Esophagus muscularis mucosa (tissue), 4 donors: ENCODE results near the gene WDFY3. TPM values are rescaled to one million over a fixed set of nuclear protein-coding genes. Genes with fewer than 3 reads are reported as not detected.

Source experiments
- DNase-seq: peaks from one replicate; pipeline ENCODE4 v3.0.0-alpha.2; 2017; ENCODE audit errors: extremely low spot score
- H3K27ac ChIP-seq, 4 donors: fragments of 200-600 bp; sonication (generic); replicated peaks in 1 of 4; 1 replicate in 3 of 4; 2 replicates in 1 of 4; pipeline ENCODE4 v1.5.1; 2016 to 2019; ENCODE audit warnings: mild to moderate bottlenecking in 1 of 4
- H3K27me3 ChIP-seq, 4 donors: fragments of 200-600 bp; sonication (generic); one replicate each; pipeline versions ENCODE4 v1.5.1 to v1.6.0; 2016 to 2019
- H3K36me3 ChIP-seq, 4 donors: fragments of 200-600 bp; sonication (generic); one replicate each; pipeline ENCODE4 v1.5.1; 2016 to 2019
- H3K4me1 ChIP-seq, 4 donors: fragments of 200-600 bp; sonication (generic); one replicate each; pipeline ENCODE4 v1.5.1; 2016 to 2019
- H3K4me3 ChIP-seq, 4 donors: fragments of 200-600 bp; sonication (generic); 1 replicate in 2 of 4; 2 replicates in 2 of 4; pipeline ENCODE4 v1.5.1; 2016 to 2019; ENCODE audit warnings: mild to moderate bottlenecking in 4 of 4, moderate library complexity in 1 of 4
- H3K9me3 ChIP-seq, 4 donors: fragments of 200-600 bp; sonication (generic); 1 replicate in 3 of 4; 2 replicates in 1 of 4; pipeline ENCODE4 v1.5.1; 2016 to 2019
- EP300 ChIP-seq: sonication (generic); formaldehyde crosslinking; IDR thresholded peaks from one replicate; pipeline ENCODE4 v1.6.1; 2017; ENCODE audit warnings: antibody characterized with exemption
- POLR2A ChIP-seq: fragments of 450-650 bp; IDR thresholded peaks from one replicate; pipeline ENCODE4 v1.6.1; 2017; ENCODE audit warnings: antibody characterized with exemption, moderate library complexity, mild to moderate bottlenecking, low read depth
- POLR2AphosphoS5 ChIP-seq, 2 donors: sonication (generic); formaldehyde crosslinking; IDR thresholded peaks; one replicate each; pipeline ENCODE4 v1.6.1; 2017; ENCODE audit warnings: antibody characterized with exemption in 2 of 2
- WGBS: methylation state at CpG from one replicate; pipeline ENCODE4 v1.1.5; 2018; 5-methylcytosine and 5-hydroxymethylcytosine counted together
- intact Hi-C: fragments of 100-400 bp; cut with DNase I; formaldehyde crosslinking; loops from one replicate; pipeline ENCODE4 v1.15.1; 2023
- total RNA-seq, 4 donors: library from RNA; depleted of rRNA; stranded (reverse); fragments of >200 nt; gene quantifications; one replicate each; pipeline versions ENCODE4 v1.1.0 to v1.2.1, GENCODE V29; 2016
- TF ChIP-seq, protein P1 (sequence below), 3 experiments: fragments of 200-600 bp in 2 of 3; fragments of 450-650 bp in 1 of 3; sonication (generic) in 2 of 3; IDR thresholded peaks; one replicate each; pipeline ENCODE4 v1.5.1; 2017 to 2019; ENCODE audit warnings: antibody characterized with exemption in 3 of 3, mild to moderate bottlenecking in 2 of 3, moderate library complexity in 1 of 3

The WDFY3 gene
- total RNA-seq, 4 donors from 2014 or later: 73.1 to 103 (median 100.0) TPM

DNA sequence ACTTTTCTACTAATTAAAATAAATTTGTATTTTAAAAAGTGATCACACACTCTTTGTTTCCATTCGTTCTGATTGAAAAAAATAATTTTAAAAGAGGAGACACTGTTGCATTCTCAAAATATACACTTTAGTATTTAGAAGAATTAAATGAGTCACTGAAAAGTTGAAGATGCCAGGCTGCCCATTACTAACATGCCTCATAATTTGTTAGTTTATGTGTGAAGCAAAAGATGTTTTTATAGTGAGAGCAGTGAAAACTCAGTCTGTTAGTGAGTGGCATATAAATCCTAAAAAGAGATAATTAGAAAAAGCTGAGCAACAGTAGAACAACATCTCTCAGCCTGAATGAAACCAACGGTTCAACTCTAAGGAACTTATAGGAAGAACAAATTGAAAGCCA is 240.1 kb downstream of the WDFY3 start:
- WGBS: 83% methylated on average over 2 of the region's 2 CpGs
- no peaks in the 10 kb centered on the region for H3K9me3 ChIP-seq
- no peaks in the 10 kb centered on the region for H3K27me3 ChIP-seq
- intact Hi-C loops: no loop called here
- no peak overlapping the region for H3K4me3 ChIP-seq
- DNase-seq: no peak
- no peaks in the 10 kb centered on the region for H3K4me1 ChIP-seq
- H3K27ac ChIP-seq: no peak overlapping the region
- peaks cover 13 to 49% (median 22%) of the 10 kb centered on the region in 4 donors for H3K36me3 ChIP-seq
- TF ChIP-seq POLR2A: no peak
- no peak for TF ChIP-seq POLR2AphosphoS5 (IDR thresholded peaks at IDR 0.05)
- TF ChIP-seq EP300: no peak
- TF ChIP-seq, protein P1, sequence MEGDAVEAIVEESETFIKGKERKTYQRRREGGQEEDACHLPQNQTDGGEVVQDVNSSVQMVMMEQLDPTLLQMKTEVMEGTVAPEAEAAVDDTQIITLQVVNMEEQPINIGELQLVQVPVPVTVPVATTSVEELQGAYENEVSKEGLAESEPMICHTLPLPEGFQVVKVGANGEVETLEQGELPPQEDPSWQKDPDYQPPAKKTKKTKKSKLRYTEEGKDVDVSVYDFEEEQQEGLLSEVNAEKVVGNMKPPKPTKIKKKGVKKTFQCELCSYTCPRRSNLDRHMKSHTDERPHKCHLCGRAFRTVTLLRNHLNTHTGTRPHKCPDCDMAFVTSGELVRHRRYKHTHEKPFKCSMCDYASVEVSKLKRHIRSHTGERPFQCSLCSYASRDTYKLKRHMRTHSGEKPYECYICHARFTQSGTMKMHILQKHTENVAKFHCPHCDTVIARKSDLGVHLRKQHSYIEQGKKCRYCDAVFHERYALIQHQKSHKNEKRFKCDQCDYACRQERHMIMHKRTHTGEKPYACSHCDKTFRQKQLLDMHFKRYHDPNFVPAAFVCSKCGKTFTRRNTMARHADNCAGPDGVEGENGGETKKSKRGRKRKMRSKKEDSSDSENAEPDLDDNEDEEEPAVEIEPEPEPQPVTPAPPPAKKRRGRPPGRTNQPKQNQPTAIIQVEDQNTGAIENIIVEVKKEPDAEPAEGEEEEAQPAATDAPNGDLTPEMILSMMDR (IDR thresholded peaks at IDR 0.05): no peak

DNA sequence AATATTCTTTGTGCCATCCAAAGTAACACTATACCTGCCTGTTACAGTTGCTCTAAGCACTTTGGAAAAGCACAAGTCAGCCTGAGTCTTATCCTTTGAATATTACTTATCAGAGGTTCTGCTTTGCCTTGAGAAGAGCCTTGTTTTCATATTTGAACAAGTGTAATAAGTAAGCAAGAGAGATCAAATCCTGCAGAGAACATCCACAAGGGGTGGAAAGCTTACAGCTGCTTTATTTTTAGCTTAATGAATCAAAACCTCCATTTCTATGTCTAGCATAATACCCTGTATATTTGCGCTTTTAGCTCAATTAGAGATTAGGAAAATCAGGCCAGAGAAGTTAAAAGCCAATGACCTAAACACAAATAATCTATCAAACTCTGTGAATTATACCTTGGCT is 243.8 kb downstream of the WDFY3 start:
- H3K4me1 ChIP-seq: no peaks in the 10 kb centered on the region
- TF ChIP-seq EP300 (no peak), POLR2AphosphoS5 (IDR thresholded peaks at IDR 0.05) (no peak), POLR2A (no peak)
- TF ChIP-seq, protein P1 (IDR thresholded peaks at IDR 0.05): no peak
- peaks cover 23 to 72% (median 38%) of the 10 kb centered on the region in 4 donors for H3K36me3 ChIP-seq
- DNase-seq: no peak
- no peaks in the 10 kb centered on the region for H3K27me3 ChIP-seq
- no peaks in the 10 kb centered on the region for H3K9me3 ChIP-seq
- H3K4me3 ChIP-seq: no peak overlapping the region
- WGBS: 88% methylated on average over 1 of the region's 1 CpG
- no peak overlapping the region for H3K27ac ChIP-seq
- intact Hi-C loops: no loop called here

DNA sequence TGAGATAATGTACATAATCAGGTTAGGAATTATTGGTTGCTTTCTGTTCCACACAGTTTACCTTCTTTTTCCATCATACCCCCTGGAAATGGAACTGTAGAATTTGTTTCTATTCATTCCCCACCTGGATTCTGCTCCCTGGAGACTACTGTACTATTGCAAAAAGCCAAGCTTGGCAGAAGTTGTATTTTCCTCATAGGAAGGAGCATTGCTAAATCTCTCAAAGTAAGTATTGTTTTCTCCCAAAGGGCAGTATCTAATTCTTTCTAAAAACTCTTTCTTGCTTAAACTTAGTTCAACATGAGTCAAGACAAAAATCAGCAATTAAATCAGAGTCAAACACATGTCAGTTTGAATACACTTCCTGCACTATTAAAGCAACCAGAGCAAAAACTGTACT is 247.4 kb downstream of the WDFY3 start:
- TF ChIP-seq POLR2A (no peak), EP300 (no peak), POLR2AphosphoS5 (IDR thresholded peaks at IDR 0.05) (no peak)
- TF ChIP-seq, protein P1 (IDR thresholded peaks at IDR 0.05): no peak
- Histone ChIP-seq H3K36me3 (peaks cover 41 to 96% (median 64%) of the 10 kb centered on the region in 4 donors), H3K27ac (no peak overlapping the region), H3K4me1 (no peaks in the 10 kb centered on the region), H3K27me3 (no peaks in the 10 kb centered on the region), H3K9me3 (no peaks in the 10 kb centered on the region), H3K4me3 (no peak overlapping the region)
- no peak for DNase-seq
- intact Hi-C loops: no loop called here

DNA sequence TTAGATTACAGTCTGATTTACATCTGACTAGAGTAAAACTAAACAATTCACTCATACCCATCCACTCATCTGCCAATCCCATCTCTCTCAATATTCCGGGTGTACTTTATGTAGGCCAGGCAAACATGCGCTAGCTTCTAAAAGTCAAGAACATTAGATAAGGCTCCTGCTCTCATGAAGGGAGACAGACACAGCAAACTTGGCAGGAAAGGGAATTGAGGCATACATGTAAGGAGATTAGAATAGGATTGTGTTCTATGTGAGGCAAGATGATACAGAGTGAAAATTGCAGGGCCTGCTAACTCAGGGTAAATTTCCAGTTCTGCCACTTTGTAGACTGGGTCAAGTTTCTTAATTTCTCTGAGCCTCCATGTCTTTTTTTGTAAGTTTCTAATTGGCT is 247.8 kb downstream of the WDFY3 start:
- WGBS: 92% methylated on average over 2 of the region's 2 CpGs
- Histone ChIP-seq H3K27ac (no peak overlapping the region), H3K9me3 (no peaks in the 10 kb centered on the region), H3K4me3 (no peak overlapping the region), H3K36me3 (peaks cover 43 to 96% (median 64%) of the 10 kb centered on the region in 4 donors), H3K27me3 (no peaks in the 10 kb centered on the region), H3K4me1 (no peaks in the 10 kb centered on the region)
- TF ChIP-seq POLR2A (no peak), POLR2AphosphoS5 (IDR thresholded peaks at IDR 0.05) (no peak), EP300 (no peak)
- TF ChIP-seq, protein P1 (IDR thresholded peaks at IDR 0.05): no peak
- DNase-seq: no peak
- intact Hi-C loops: no loop called here

DNA sequence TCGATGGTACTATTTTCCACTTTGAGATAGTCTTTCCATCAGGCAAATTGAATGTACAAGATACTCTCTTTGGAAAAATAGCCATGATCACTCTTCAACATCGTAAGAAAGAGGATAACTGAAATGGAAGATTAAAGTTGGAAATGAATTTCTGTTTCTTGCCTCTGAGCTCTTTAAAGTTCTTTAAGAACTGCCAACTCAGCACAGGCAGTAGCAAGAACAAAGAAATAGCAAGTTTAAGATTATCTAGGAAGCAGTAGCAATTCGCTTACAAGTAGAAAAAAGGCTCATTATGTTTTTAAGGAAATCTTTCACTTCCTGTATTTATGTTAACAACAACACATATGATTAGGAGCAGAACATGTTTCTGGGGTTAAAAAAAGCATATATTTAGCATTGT is 255.9 kb downstream of the WDFY3 start:
- no peak overlapping the region for H3K4me3 ChIP-seq
- H3K9me3 ChIP-seq: no peaks in the 10 kb centered on the region
- H3K27me3 ChIP-seq: no peaks in the 10 kb centered on the region
- H3K27ac ChIP-seq: no peak overlapping the region
- H3K36me3 ChIP-seq: peaks cover 44 to 97% (median 77%) of the 10 kb centered on the region in 4 donors
- H3K4me1 ChIP-seq: no peaks in the 10 kb centered on the region
- no peak for DNase-seq
- no peak for TF ChIP-seq POLR2A
- TF ChIP-seq POLR2AphosphoS5 (IDR thresholded peaks at IDR 0.05): no peak
- TF ChIP-seq, protein P1 (IDR thresholded peaks at IDR 0.05): no peak
- TF ChIP-seq EP300: no peak
- intact Hi-C loops: no loop called here
- 87% methylated on average over 3 of the region's 3 CpGs for WGBS
